Measurements from ENCODE around the gene AFAP1L2.
"Not testable (repeated sequence)": the region's sequence is repeated elsewhere in the genome, so short reads cannot be mapped to it uniquely, and the experiment has no call there.

The AFAP1L2 gene

DNA sequence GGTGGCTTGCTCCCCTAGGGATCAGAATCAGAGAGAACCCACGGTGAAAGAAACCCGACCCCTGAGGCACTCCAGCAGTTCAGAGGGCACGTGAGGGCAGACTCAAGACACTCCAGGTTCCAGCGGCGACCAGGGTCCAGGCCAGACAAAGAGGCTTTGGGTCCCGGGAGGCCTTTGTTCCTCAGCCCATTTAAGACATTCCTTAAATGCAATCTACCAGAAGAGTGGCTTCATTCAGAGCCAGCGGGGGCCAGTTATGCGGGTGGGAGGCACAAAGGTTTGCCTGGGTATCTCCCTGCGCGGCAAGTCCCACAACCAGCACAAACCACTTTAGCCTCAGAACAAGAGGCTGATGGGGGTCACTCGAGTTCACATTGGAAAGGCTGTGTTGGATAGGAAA is 53.6 kb downstream of the AFAP1L2 start:
- TF ChIP-seq EZH2phosphoT487 (IDR thresholded peaks at IDR 0.05; ENCODE audit: low read depth) (no peak), CTCF (IDR thresholded peaks at IDR 0.05; ENCODE audit: low read depth, low read length) (no peak)
- Histone ChIP-seq H3K79me2 (ENCODE audit: low read length) (no peaks in the 10 kb centered on the region), H3K9me3 (ENCODE audit: insufficient read depth, low read length) (no peaks in the 10 kb centered on the region), H3K4me3 (ENCODE audit: low read length) (no peak overlapping the region), H3K27ac (ENCODE audit: low read length) (no peak overlapping the region), H4K20me1 (ENCODE audit: insufficient read depth, low read length) (no peaks in the 10 kb centered on the region), H3K4me2 (ENCODE audit: low read length) (no peak overlapping the region), H2AFZ (ENCODE audit: low read depth, low read length) (no peak overlapping the region), H3K27me3 (ENCODE audit: low read depth, low read length) (no peaks in the 10 kb centered on the region), H3K9ac (ENCODE audit: low read length) (no peak overlapping the region), H3K4me1 (ENCODE audit: low read length) (no peaks in the 10 kb centered on the region), H3K36me3 (replicated peaks; ENCODE audit: low read depth, low read length) (no peaks in the 10 kb centered on the region)

DNA sequence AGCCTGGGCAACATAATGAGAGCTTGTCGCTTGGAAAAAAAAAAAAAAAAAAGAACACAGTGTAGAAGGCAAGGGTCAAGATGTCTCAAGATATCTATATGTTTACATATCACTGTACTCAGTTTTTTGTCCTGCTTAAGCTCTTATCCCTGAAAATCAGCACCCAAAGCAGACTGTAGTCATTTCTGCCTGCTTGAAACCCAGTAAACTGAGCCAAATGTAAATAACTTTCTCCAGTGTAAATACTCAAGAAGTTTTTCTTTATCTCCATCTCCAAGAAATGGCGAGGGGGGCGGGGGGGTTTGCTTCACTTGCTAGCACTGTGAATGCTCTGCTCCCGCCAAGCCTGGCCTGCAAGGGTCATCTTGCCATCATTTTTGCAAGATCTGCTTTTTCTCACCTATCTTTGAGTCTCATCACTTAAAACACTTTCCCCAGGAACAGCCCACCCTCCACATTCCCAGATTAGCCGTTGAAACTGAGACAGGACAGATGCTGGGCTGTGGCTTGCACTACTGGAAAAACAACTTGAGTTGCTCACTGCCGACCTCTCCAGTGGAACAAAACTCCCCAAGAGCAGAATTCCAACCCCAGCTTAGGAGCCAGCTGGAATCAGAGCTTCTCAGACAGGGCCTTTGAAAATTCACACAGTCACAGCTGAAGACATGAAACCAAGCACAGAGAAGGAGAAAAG is 54.6 kb downstream of the AFAP1L2 start:
- no peaks in the 10 kb centered on the region for H3K36me3 ChIP-seq (replicated peaks; ENCODE audit: low read depth, low read length)
- H3K79me2 ChIP-seq (ENCODE audit: low read length), result no peaks in the 10 kb centered on the region
- H3K9me3 ChIP-seq (ENCODE audit: insufficient read depth, low read length), result no peaks in the 10 kb centered on the region
- no peaks in the 10 kb centered on the region for H4K20me1 ChIP-seq (ENCODE audit: insufficient read depth, low read length)
- no peaks in the 10 kb centered on the region for H3K4me1 ChIP-seq (ENCODE audit: low read length)
- H3K4me3 ChIP-seq (ENCODE audit: low read length), result no peak overlapping the region
- TF ChIP-seq EZH2phosphoT487 (IDR thresholded peaks at IDR 0.05; ENCODE audit: low read depth) (no peak), CTCF (IDR thresholded peaks at IDR 0.05; ENCODE audit: low read depth, low read length) (no peak)
- H2AFZ ChIP-seq (ENCODE audit: low read depth, low read length), result no peak overlapping the region
- H3K27me3 ChIP-seq (ENCODE audit: low read depth, low read length), result no peaks in the 10 kb centered on the region
- H3K9ac ChIP-seq (ENCODE audit: low read length), result no peak overlapping the region
- no peak overlapping the region for H3K27ac ChIP-seq (ENCODE audit: low read length)
- no peak overlapping the region for H3K4me2 ChIP-seq (ENCODE audit: low read length)

DNA sequence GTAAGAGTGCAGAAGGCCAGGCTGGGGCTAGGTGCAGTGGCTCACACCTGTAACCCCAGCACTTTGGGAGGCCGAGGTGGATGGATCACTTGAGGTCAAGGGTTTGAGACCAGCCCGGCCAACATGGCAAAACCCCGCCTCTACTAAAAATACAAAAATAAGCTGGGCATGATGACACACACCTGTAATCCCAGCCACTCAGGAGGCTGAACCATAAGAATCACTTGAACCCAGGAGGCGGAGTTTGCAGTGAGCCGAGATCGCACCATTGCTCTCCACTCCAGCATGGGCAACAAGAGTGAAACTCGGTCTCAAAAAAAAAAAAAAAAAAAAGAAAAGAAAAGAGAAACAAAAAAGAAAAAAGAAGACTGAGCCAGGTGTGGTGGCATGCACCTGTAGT is 55.2 kb downstream of the AFAP1L2 start:
- H3K36me3 ChIP-seq (replicated peaks; ENCODE audit: low read depth, low read length); H3K4me2 ChIP-seq (ENCODE audit: low read length); H3K4me3 ChIP-seq (ENCODE audit: low read length); H3K9ac ChIP-seq (ENCODE audit: low read length); H3K27ac ChIP-seq (ENCODE audit: low read length); H4K20me1 ChIP-seq (ENCODE audit: insufficient read depth, low read length); H3K27me3 ChIP-seq (ENCODE audit: low read depth, low read length); H3K4me1 ChIP-seq (ENCODE audit: low read length); H3K9me3 ChIP-seq (ENCODE audit: insufficient read depth, low read length); H3K79me2 ChIP-seq (ENCODE audit: low read length); H2AFZ ChIP-seq (ENCODE audit: low read depth, low read length): not testable (repeated sequence)

DNA sequence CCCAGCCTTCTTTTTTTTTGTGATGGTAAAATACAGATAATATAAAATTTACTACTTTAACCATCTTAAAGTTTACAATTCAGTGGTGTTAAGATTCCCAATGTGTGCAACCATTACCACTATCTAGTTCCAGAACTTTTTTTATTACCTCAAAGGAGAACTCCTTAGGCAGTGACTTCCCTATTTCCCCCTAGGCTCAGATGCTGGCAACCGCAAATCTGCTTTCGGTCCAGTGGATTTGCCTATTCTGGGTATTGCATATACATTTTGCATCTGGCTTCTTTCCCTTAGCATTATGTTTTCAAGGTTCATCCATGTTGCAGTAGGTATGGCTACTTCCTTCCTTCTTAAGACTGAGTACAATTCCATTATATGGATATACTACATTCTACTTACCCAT is 56.5 kb downstream of the AFAP1L2 start:
- H3K27ac ChIP-seq (ENCODE audit: low read length), result no peak overlapping the region
- no peaks in the 10 kb centered on the region for H3K4me1 ChIP-seq (ENCODE audit: low read length)
- no peak overlapping the region for H3K4me2 ChIP-seq (ENCODE audit: low read length)
- H3K9ac ChIP-seq (ENCODE audit: low read length), result no peak overlapping the region
- H3K79me2 ChIP-seq (ENCODE audit: low read length), result no peaks in the 10 kb centered on the region
- no peaks in the 10 kb centered on the region for H4K20me1 ChIP-seq (ENCODE audit: insufficient read depth, low read length)
- H3K36me3 ChIP-seq (replicated peaks; ENCODE audit: low read depth, low read length), result no peaks in the 10 kb centered on the region
- no peak overlapping the region for H3K4me3 ChIP-seq (ENCODE audit: low read length)
- H2AFZ ChIP-seq (ENCODE audit: low read depth, low read length), result no peak overlapping the region
- no peaks in the 10 kb centered on the region for H3K9me3 ChIP-seq (ENCODE audit: insufficient read depth, low read length)
- no peaks in the 10 kb centered on the region for H3K27me3 ChIP-seq (ENCODE audit: low read depth, low read length)
- TF ChIP-seq CTCF (IDR thresholded peaks at IDR 0.05; ENCODE audit: low read depth, low read length) (no peak), EZH2phosphoT487 (IDR thresholded peaks at IDR 0.05; ENCODE audit: low read depth) (no peak)
